ENCODE results near the gene OTOR. TPM values are rescaled to one million over a fixed set of nuclear protein-coding genes. Genes with fewer than 3 reads are reported as not detected.

The OTOR gene
- total RNA-seq, 1 experiment from 2014 or later: not detected

DNA sequence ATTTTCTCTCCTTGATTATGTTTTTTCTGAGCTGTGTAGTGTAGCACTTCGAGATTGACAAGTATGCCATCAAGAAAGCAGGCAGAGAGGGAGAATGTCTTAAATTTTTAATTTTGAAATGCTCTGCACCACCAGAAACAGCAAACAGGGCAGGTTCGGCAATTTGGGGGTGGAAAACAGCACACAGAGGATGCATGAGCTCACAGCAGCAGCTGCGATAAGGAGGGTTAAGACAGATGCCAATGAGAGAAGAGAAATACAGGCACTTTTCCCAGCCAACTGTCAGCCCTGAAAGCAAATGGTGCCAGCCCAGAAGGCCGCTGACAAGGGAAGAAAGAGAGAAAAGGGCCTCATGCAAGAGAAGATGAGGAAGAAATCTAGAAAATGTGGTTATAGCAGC is 33.4 kb upstream of the OTOR start:
- no peak overlapping the region for H3K4me3 ChIP-seq (ENCODE audit: low read depth, low read length)
- H3K27ac Mint-ChIP-seq (ENCODE audit: unreplicated experiment): no peak overlapping the region
- no peaks in the 10 kb centered on the region for H3K4me1 Mint-ChIP-seq (ENCODE audit: low read depth, unreplicated experiment)
- TF ChIP-seq, protein P1, sequence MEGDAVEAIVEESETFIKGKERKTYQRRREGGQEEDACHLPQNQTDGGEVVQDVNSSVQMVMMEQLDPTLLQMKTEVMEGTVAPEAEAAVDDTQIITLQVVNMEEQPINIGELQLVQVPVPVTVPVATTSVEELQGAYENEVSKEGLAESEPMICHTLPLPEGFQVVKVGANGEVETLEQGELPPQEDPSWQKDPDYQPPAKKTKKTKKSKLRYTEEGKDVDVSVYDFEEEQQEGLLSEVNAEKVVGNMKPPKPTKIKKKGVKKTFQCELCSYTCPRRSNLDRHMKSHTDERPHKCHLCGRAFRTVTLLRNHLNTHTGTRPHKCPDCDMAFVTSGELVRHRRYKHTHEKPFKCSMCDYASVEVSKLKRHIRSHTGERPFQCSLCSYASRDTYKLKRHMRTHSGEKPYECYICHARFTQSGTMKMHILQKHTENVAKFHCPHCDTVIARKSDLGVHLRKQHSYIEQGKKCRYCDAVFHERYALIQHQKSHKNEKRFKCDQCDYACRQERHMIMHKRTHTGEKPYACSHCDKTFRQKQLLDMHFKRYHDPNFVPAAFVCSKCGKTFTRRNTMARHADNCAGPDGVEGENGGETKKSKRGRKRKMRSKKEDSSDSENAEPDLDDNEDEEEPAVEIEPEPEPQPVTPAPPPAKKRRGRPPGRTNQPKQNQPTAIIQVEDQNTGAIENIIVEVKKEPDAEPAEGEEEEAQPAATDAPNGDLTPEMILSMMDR (IDR thresholded peaks at IDR 0.05; ENCODE audit: insufficient read depth in 1 of 2, low read depth in 1 of 2, low read length in 1 of 2, severe bottlenecking in 1 of 2, unreplicated experiment in 1 of 2): no peak
- BruUV-seq (replicated peaks): no TSS peak
- H3K9me3 Mint-ChIP-seq (ENCODE audit: unreplicated experiment): no peaks in the 10 kb centered on the region
- peaks cover 1% of the 10 kb centered on the region; the same call in 1 of the 2 replicates for H3K27me3 ChIP-seq (replicated peaks; ENCODE audit: control insufficient read depth, insufficient read depth, low read length)
- no peaks in the 10 kb centered on the region; the same call in 1 of the 2 replicates for H3K9me3 ChIP-seq
- H3K36me3 Mint-ChIP-seq (ENCODE audit: insufficient read depth, unreplicated experiment): no peaks in the 10 kb centered on the region
- POLR2A ChIA-PET: no interaction called here
- CTCF ChIA-PET: no interaction called here
- H3K4me1 ChIP-seq: no peaks in the 10 kb centered on the region
- intact Hi-C loops (cut with micrococcal nuclease; ENCODE audit: unreplicated experiment): no loop called here
- H3K27me3 Mint-ChIP-seq (ENCODE audit: insufficient read depth, unreplicated experiment): peaks cover 11% of the 10 kb centered on the region
- no peaks in the 10 kb centered on the region for H3K36me3 ChIP-seq (ENCODE audit: control insufficient read depth, insufficient read depth, low read length)
- DNase-seq: no peak
- H3K4me3 Mint-ChIP-seq (ENCODE audit: unreplicated experiment): no peak overlapping the region

DNA sequence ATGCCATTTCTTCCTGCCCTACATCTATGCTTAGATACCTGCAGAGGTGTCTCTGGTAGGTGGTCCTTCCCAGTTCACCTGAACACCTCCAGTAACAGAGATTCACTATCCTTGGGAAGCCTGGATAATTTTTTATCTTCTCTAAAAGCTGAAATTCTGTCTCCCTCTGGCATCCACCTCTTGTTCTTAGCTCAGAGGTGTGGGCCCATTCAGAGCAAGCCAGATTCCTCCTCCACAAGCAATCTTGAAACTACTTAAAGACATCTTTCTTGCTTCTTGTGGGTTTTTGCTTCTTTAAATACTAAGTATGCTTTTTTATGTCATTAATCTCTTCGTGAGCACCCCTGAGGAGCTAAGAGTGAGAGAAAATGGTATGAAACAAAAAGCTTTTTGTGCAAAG is 28.7 kb upstream of the OTOR start:
- intact Hi-C loops (cut with micrococcal nuclease; ENCODE audit: unreplicated experiment): no loop called here
- no peak overlapping the region for H3K4me3 ChIP-seq (ENCODE audit: low read depth, low read length)
- H3K36me3 ChIP-seq (ENCODE audit: control insufficient read depth, insufficient read depth, low read length): no peaks in the 10 kb centered on the region
- H3K9me3 ChIP-seq: no peaks in the 10 kb centered on the region; the same call in none of the 2 replicates
- H3K27me3 Mint-ChIP-seq (ENCODE audit: insufficient read depth, unreplicated experiment): peaks cover 36% of the 10 kb centered on the region
- ChIA-PET POLR2A (no interaction called here), CTCF (no interaction called here)
- H3K27ac Mint-ChIP-seq (ENCODE audit: unreplicated experiment): no peak overlapping the region
- H3K36me3 Mint-ChIP-seq (ENCODE audit: insufficient read depth, unreplicated experiment): no peaks in the 10 kb centered on the region
- no peak for DNase-seq
- H3K9me3 Mint-ChIP-seq (ENCODE audit: unreplicated experiment): no peaks in the 10 kb centered on the region
- H3K4me1 Mint-ChIP-seq (ENCODE audit: low read depth, unreplicated experiment): no peaks in the 10 kb centered on the region
- TF ChIP-seq, protein P1 (IDR thresholded peaks at IDR 0.05; ENCODE audit: insufficient read depth in 1 of 2, low read depth in 1 of 2, low read length in 1 of 2, severe bottlenecking in 1 of 2, unreplicated experiment in 1 of 2): no peak
- no TSS peak for BruUV-seq (replicated peaks)
- peaks cover 1% of the 10 kb centered on the region; the same call in 1 of the 2 replicates for H3K27me3 ChIP-seq (replicated peaks; ENCODE audit: control insufficient read depth, insufficient read depth, low read length)
- no peak overlapping the region for H3K4me3 Mint-ChIP-seq (ENCODE audit: unreplicated experiment)
- no peaks in the 10 kb centered on the region for H3K4me1 ChIP-seq

DNA sequence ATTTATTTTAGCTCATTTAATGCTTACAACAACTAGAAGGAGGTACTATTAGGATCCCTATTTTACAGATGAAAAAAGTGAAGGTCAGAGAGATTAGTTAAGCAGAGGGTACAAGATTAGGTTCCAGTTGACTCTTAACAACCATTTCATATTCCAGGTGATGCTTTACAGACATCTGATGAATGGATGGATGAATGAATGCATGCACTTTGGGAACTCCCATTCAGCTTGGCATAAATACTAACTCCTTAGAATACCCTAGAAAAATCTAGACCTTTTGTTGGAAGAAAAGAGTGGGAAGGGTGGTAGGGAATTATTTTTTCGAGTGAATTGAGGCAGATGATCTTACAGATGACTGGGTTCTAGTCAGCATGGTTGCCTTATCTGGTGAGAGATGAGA is 19.1 kb upstream of the OTOR start:
- no TSS peak for BruUV-seq (replicated peaks)
- peaks cover 9% of the 10 kb centered on the region for H3K9me3 Mint-ChIP-seq (ENCODE audit: unreplicated experiment)
- H3K36me3 Mint-ChIP-seq (ENCODE audit: insufficient read depth, unreplicated experiment): peaks cover 19% of the 10 kb centered on the region
- intact Hi-C loops (cut with micrococcal nuclease; ENCODE audit: unreplicated experiment): no loop called here
- H3K36me3 ChIP-seq (ENCODE audit: control insufficient read depth, insufficient read depth, low read length): peaks cover 3% of the 10 kb centered on the region; the same call in 1 of the 2 replicates
- ChIA-PET CTCF (no interaction called here), POLR2A (no interaction called here)
- H3K27me3 ChIP-seq (replicated peaks; ENCODE audit: control insufficient read depth, insufficient read depth, low read length): no peaks in the 10 kb centered on the region
- peak overlapping the region; percentile 99 for H3K27ac Mint-ChIP-seq (ENCODE audit: unreplicated experiment)
- H3K4me1 Mint-ChIP-seq (ENCODE audit: low read depth, unreplicated experiment): peaks cover 5% of the 10 kb centered on the region
- H3K4me3 ChIP-seq (ENCODE audit: low read depth, low read length): peak overlapping the region; percentile 94
- TF ChIP-seq, protein P1 (IDR thresholded peaks at IDR 0.05; ENCODE audit: insufficient read depth in 1 of 2, low read depth in 1 of 2, low read length in 1 of 2, severe bottlenecking in 1 of 2, unreplicated experiment in 1 of 2): no peak
- H3K27me3 Mint-ChIP-seq (ENCODE audit: insufficient read depth, unreplicated experiment): peaks cover 4% of the 10 kb centered on the region
- H3K9me3 ChIP-seq: peaks cover 8% of the 10 kb centered on the region
- DNase-seq: no peak
- peak overlapping the region; percentile 96 for H3K4me3 Mint-ChIP-seq (ENCODE audit: unreplicated experiment)
- H3K4me1 ChIP-seq: peaks cover 4% of the 10 kb centered on the region; the same call in 1 of the 2 replicates

Measured in Caco-2 (cell line).